Endometrium (tissue), 2 donors: ENCODE results near the gene TALDO1.

ENCODE experiments used
- FAIRE-seq: peaks from 2 replicates; lab custom pipeline; 2012; peaks lifted over from hg19 to GRCh38; lab: Jason Lieb, UNC
- donor health status: control.
- donor health status: control.

Gene TALDO1

DNA sequence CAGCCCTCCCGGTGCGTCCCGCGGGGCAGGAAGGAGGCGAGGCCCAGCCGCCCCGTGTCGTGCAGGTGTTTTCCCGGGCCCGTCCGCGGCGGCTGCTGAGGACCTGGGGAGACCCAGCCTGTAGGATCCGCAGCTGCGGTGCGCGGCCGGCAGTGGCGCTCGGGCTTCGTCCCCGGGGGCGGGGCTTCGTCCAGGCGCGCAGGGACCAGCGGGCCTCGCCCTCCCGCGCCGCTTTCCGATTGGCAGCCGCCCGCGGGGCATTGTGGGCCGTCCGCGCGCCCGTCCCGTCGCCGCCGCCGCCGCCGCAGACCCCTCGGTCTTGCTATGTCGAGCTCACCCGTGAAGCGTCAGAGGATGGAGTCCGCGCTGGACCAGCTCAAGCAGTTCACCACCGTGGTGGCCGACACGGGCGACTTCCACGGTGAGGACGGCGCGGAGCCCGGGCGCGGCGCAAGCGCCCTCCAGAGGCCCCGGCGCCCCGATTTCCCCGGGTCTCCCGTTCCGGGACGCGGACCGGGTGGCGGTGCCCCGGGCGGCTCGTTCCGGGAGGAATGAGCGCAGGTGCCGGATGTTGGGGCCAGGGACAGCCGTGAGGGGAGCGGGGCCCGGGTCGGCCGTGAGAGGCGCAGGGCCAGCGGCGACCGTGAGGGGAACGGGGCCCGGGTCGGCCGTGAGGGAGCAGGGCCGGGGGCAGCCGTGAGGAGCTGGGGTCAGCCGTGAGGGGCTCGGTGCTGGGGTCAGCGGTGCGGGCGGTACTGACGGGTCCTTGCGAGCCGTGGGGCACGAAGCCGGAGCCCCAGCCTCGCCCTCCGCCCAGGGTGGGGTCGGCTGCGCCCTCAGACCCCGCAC is at the start of gene TALDO1:
TALDO1 (plus strand) TSS at position 307 of the 849 bp plus-strand sequence; CDS start at position 325, 18 bp downstream.
- FAIRE-seq = no peak

DNA sequence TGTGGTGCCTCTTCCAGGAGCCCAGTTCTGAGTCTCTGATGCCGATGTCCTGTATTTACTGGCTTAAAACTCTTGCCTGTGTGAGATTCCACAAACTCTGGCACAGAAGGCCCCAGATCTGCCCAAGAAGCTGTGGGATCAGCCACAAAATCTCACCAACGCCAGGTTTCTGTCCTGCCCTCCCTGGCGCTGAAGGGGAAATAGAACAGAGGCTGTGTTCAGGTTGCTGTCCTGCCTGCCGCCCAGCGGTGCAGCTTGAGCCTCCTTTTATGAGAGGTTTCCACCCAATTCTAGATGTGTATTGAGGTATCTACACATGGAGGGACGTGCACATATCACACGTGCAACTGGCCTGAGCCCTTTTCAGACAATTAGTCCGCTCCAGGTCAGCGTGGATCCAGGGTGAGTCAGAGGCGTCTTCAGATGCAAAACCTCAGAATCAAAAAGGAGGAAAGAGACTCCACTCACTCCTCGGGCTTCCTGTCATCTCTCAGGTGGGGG is 49.4 kb upstream of the TALDO1 start:
- no peak for FAIRE-seq

DNA sequence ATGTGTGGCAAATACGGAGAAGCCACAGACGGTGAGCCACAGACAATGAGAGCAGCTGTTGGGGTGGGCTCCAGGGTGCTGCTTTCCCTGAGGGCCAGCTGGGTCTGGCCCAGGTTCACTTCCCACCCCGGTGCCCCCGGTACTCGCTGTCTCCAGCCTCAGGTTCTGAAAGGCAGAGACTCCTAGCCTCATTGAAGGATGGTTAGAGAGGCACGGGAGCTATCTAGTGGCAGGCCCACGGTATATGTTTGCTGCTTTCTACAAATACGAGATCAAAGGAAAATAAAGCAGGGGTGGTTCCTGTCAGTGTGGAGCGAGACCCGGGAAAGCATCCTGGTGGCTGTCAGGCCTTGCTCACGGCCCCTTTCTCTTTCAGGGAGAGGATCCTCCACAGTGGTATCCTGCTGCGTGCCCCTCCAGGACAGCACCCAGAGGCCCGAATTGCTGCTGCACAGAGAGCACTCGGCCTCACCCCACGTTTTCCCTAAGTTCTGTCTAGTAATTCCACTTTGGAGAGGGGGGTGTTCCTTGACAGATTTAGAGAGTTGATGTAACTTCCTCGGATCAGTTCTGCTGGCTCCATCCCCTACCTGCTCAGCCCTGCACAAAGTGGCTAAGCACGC is 48.7 kb upstream of the TALDO1 start:
- FAIRE-seq = no peak

DNA sequence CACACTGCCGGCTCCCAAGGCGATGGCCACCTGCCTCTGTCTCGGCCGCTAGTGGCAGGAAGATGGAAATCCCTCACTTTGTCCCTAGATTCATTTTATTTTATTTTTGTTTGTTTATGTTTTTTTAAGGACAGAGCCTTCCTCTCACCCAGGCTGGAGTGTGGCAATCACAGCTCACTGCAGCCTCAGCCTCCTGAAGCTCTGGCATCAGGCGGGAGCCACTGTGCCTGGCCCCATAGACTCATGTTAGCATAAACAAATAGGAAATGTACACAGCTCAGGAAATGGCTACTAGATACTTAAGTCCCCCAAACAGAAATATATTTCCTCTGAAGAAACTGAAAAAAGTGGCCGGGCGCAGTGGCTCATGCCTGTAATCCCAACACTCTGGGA is 48.2 kb upstream of the TALDO1 start:
- no peak for FAIRE-seq

DNA sequence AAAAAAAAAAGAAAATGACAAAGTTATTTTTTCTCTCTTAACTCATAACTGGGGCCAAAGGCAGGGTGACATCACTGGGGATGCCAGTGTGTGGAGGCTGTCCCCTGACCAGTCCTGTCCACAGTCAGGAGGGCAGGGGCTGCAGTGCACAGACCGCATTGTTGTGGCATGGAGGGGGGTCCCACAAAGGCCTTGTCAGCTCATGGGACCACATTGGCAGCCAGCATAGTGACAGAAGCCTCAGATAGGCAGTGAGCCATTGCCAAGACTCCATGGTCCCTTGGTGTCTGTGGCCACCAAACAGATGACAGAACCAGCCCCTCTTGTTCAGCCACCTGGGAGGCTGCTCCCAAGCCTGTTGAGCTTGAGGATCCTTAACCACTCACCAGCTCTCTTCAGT is 47.5 kb upstream of the TALDO1 start:
- no peak for FAIRE-seq

DNA sequence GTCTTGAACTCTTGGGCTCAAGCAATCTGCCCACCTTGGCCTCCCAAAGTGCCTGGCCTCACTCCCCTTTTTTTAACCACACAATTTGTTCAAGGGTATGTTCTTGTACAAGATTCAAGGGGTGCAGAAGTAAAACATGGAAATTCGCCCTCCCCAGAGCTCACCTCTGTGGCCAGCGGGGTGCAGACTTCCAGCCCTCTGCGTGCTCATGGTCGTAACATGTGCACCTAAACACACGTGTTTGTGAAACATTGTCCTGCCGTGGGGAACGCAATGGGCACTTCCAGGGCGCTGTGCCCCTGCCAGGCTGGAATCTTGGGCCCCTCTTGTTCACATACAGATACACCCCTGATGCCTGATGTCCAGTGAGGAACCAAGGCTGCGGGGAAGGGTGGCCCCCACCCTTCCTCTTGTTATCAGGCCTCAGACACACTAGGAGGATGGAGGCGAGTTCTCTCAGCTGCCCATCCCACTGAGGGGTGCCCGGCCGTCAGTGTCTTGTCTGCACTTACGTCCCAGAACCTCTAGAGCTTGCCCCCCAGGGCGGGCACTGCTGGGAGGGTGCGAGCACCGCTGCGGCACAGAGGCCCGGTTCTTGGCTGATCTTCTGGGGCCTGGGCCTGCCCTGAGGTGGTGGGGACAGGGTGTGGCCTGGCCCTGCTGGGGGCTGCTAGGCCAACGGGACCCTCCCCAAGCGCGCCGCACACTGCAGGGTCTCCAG is 45.4 kb upstream of the TALDO1 start:
- no peak for FAIRE-seq

DNA sequence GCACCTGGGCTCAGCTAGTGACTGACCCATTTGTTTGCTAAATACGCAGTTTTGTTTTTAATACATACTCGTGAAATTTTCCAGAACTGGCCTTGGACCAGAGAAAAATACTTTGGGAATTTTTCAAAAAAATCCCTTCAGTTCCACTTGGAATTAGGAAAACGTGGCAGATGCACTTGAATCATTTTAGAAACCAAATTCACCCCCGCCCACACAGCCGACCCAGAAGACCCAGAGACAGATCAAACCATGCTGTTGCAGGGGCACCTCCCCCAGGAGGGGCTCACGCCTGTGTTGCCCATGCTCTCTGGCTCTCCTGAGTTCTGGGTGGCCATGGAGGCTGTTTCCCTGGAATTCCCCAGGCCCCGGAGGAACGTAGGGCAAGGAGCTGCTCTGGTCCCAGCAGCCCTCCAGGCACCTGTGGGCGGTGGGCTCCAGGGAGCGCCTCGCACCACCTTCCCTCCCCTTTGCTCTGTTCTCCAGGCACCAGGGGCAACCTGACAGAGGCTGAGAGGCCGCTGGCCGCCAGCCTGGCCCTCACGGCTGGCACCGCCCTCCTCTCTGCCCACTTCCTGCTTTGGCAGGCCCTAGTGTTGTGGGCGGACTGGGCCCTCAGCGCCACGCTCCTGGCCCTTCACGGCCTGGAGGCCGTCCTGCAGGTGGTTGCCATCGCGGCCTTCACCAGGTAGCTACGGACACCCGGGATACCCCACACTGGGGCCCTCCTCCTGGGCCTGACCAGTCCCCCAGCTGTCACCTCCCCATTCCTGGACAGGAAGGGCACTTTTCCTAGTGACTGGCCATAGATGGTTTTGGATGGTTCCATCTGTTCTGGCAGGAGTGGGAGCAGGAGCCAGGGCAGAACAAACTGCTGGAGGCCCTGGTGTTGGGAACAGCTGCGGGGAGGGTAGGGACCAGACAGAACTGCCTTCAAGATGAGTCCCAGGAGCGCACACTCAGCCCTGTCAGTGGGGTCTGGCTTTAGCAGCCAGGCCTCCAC is 44.5 kb upstream of the TALDO1 start:
- FAIRE-seq = no peak

DNA sequence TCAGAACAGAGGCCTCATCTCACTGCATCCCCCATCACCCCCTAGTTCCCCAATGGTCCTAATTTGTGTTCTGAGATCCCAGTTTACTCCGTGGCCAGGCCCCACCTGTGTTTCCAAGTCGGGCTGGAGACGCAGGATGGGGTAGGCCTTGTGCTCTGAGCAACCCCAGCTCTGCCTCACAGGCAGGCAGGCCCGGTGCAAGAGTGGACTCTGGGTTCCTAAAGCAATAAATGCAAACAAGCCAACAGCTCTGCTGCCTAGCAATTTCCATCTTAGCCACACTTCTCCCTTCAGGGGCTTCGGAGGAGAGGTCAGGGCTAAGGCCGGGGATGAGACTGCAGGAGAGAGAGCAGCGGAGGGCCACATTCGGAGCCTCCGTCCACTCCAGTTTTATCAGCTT is 43.8 kb upstream of the TALDO1 start:
- no peak for FAIRE-seq

DNA sequence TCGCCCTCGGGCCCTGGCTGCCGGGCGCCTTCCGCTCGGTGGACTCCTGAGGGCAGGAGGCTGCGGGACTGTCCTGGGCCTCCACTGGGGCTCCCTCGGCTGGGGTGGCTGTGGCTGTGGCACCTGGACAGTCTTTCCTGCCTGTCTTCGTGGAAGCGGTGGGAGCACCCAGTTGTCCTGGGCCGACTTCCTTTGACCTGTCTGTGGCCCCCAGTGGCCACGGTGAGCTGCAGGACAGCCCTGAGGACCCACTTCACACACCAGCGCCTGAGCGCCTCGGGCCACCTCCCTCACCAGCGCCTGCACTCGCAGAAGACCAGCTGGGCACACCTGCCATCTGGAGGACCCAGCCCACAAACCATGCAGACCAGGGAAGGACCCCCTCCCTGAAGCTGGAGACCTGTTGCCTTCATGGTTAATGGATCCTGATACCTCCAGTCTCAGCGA is 43.0 kb upstream of the TALDO1 start:
- FAIRE-seq = no peak

DNA sequence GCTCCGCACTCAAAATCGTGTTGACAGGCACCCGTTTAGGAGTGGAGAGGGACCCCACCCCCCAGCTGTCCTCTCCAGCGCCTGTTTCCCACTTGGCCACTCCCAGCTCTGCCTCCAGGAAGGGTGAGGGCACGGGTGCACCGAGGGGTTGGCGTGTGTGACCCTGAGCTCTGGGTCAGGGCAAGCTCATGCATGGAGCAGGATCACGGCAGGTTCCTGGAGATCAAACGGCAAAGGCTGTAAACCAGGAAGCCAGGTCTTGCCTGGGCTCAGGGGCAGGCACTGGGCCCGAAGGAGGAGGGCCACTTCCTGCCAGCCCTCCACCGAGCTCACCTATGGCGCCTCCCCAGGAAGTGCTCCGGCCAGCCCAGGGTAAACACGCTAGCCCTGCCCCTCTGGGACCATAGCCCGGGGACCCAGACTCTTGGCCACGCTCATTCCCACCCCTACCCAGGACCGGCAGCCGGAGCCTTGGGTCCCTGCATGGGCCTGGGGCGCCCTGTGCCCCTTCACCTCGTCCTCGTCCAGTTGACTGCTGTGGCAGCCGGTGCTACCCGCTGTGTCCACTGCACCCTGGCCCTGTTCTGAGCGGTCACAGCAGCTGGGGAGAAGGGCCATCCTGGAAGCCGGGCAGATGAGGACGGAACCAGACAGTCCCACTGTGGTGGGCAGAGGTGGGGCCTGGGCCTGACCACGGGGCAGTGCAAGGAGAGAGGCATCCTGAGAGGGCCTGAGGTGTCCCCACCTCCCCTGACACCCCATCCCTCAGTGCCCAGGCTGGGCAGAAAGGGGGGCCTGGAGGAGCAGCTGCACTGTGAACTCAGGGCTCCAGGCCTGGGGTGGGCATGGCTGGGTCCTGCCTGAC is 42.3 kb upstream of the TALDO1 start:
- no peak for FAIRE-seq

DNA sequence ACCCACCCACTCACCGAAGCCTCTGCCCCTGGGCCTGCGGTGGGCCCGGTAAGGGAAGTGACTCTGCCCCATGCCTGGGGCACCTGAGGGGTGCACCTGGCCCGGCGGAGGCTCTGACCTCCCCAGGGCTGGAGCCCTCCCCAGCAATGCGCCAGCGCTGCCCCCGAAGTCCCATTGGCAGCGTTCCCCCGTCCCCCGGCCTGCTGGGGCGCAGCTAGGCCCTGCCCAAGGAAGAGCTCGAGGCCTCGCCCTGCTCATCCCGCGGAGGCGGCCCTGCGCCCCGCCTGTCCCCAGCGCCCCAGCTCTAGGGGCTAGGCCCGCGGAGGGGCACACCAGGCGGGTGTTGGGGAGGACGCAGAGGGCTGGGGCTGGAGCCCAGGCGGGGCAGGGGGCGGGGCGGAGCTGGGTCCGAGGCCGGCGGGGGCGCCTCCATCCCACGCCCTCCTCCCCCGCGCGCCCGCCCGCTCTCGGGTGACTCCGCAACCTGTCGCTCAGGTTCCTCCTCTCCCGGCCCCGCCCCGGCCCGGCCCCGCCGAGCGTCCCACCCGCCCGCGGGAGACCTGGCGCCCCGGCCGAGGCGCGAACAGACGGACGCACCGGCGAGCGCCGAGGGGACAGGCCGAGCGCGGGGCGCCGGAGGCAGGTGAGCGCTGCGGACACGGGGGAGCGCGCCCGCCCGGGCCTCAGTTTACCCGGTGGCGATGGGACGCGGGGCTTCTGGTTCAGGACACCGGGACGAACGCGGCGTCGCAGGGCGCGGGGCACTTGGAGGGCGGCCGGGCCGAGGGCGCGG is 41.4 kb upstream of the TALDO1 start, which contains the start of gene EPS8L2:
EPS8L2 (plus strand) TSS at position 586 of the 793 bp plus-strand sequence. CDS start 3,177 bp downstream, outside the sequence.
- FAIRE-seq = no peak

DNA sequence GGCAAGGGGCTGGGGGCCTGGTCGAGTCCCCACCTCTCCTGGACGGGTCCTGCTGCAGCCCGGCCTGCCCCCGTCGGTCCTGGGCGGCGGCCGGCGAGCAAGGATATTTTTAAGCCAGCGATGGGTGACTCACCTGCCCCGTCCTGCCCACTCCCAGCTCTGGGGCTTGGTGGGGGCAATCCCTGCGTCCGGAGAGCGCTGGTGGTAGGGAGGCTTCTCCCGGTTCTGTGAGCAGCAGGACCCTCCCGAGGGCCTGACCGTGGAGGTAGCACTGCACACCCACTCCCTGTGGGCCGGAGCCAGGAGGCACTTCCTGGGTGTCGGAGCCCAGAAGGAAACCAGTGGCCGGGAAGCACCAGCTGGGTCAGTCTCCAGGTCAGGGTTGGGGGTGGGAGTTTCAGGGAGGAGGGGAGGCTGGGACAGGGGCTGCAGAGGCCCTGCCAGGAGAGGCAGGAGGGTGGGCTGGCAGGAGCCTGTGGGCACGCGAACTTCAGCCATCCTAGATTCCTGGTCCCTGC is 40.8 kb upstream of the TALDO1 start:
- no peak for FAIRE-seq

DNA sequence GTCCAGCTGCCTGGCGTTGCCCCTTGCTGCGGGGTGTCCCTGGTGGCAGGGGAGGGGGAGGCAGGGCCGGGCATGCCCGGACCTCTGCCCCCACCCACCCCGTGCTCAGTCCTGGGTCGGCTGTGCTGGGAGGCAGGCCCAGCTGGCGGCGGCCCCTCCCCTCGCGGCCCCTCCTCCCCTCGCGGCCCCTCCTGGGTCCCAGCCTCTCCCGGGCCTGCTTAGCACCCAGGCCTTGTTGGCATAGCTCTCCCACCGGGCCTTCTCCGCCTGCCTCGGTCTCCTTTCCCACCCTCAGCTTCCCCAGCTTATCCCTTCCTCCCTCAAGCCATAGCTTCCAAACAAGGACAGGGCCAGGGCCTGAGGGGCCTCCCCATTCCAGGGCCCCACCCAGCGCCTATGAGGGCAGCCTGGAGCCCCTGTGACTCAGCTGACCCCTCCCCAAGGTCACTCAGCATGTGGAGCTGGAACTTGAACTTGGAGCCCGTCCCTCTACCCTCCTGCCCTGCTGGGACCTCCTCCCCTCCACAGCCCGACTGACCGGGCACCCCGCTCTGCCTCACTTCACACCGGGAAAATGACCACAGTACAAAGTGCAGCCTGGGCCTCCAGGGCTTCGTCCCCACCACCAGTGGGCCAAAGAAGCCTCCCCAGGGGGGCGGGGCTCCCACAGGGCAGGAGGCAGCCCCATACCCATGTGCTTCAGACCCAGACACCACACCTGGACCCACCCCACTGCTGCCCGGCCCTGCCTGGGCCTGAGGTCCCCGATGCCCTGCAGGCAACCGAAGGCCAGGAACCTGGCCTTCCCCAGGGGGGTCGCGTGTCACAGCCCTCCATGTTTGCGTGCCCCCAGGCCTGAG is 40.1 kb upstream of the TALDO1 start:
- no peak for FAIRE-seq

DNA sequence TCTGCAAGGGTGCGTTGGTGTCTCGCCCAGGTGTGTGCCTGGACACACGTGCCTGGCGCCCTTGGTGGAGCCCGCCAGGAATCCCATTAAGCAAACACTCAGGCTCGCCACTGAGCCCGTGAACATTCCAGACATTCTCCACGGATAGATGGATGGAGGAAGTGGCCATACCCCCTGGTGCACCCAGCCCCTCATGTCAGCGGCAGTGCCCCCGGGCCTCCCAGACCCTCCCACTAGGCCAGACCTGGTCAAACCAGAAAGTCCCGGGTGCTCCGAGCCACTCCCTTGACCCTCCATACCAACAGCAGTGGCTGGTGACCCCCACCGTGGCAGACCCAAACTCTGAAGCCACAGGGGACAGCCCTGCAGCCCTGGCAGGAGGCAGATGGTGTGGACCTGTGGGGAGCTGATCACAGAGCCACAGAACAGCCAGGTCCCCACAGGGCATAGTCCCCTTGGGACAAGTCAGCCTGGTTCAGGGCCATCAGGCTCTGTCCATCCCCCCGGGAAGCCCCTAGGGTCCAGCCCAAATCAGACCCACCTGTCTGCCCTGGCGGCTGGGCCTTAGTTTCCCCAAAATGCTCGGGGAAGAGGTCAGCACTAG is 39.3 kb upstream of the TALDO1 start:
- no peak for FAIRE-seq

DNA sequence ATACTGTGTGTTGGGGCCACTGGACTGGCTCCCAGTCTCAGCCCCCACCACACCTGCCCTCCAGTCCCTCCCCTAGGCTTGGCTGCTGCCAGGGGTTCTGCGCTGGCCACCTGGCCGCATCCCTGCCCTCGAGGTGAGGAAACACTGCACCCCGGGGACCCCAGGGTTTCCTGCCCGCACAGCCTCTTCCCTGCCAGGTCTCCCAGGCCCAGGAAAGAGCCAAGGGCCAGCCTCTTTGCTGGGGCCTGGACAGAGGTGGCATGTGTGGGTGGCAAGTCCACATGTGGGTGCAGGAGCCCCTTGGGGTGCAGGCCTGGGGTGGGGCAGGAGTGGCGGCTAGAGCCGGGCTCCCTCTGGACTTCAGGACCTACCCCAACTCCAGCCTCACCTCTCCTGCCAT is 38.8 kb upstream of the TALDO1 start:
- FAIRE-seq = no peak

DNA sequence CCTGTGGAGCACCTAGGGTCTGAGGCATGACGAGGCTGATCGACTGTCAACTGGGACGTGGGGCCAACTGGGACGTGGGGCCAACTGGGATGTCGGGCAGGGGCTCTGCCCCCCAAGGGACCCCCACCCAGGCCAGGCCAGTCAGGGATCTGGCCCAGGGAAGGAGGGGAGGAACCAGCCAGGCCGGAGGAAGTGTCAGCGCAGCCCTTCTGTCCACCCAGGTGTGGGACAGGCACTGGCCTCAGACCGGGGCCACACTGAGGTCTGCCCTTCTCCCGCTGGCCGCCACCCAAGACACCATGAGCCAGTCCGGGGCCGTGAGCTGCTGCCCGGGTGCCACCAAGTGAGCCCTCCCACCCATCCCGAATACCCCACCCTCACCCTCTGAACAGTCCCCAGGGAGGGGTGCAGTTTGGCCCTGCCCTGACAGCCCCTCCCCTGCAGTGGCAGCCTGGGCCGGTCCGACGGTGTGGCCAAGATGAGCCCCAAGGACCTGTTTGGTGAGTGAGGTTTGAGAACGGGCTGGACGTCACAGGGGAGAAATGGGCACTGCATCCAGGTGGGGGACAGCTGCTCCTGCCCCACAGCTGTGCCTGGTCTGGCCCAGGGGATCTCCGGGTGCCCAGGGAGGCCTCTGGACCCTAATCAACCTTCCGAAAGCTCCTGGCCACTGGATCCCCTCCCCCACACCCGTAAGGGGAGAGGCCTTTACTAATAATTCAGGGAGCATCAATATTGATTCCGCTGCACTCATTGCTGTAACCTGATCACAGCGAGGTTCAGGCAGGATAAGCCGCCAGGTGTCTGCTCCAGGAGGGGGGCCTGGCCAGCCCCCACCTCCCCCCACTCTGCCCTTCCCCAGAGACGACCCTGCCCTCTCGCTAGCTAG is 37.9 kb upstream of the TALDO1 start:
- FAIRE-seq = no peak

DNA sequence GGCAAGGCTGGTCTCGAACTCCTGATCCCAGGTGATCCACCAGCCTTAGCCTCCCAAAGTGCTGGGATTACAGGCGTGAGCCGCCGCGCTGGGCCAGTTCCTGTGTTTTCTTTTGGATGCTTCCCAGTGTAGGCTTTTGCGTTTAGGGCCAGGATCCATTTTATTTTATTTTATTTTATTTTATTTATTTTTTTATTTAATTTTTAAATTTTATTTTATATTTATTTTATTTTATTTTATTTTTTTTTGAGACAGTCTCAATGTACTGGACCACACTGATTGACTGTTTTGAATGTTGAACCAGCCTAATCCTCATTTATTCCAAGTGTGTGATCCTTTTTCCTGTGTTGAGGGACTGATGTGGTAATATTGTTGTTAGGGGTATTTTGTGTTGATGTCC is 32.8 kb upstream of the TALDO1 start:
- FAIRE-seq = no peak
